SK-N-SH (cell line): ENCODE results near the gene FAM204A. TPM values are rescaled to one million over a fixed set of nuclear protein-coding genes. Genes with fewer than 3 reads are reported as not detected.

ENCODE experiments used
- CTCF ChIA-PET: fragments of 300-600, 350-600 bp; formaldehyde crosslinking; extraction: SDS; loops from one replicate; lab custom pipeline; 2021; lab: Yijun Ruan, JAX
- POLR2A ChIA-PET: fragments of 350-600 bp; sonication (Branson Sonifier 250); formaldehyde crosslinking; extraction: SDS; loops from one replicate; lab custom pipeline; 2020; ENCODE audit warnings: antibody characterized with exemption, inconsistent platforms; lab: Yijun Ruan, JAX
- DNase-seq: peaks from one replicate; pipeline ENCODE4 v3.0.0; 2012
- H2AFZ ChIP-seq: fragments of 200-600 bp; sonication (generic); 2 replicates; pipeline ENCODE4 v1.8.1; 2016; ENCODE audit warnings: antibody characterized with exemption, mild to moderate bottlenecking, low read depth
- H3F3A ChIP-seq: fragments of 200-600 bp; sonication (generic); replicated peaks from 2 replicates; pipeline ENCODE3; 2016; ENCODE audit warnings: antibody characterized with exemption, mild to moderate bottlenecking; ENCODE audit not compliant: insufficient read depth
- H3K27ac ChIP-seq, 2 experiments: fragments of 200-500 bp in 1 of 2; fragments of 200-600 bp in 1 of 2; sonication (Bioruptor generic) in 1 of 2; sonication (generic), shearing (Covaris generic) in 1 of 2; 2 replicates each; pipeline versions ENCODE4 v1.5.1 to v1.6.1; 2014 to 2016; ENCODE audit warnings: low read depth in 2 of 2, inconsistent platforms in 1 of 2, low read length in 1 of 2, mild to moderate bottlenecking in 1 of 2, mixed read lengths in 1 of 2
- H3K27me3 ChIP-seq: fragments of 200-600 bp; sonication (generic), shearing (Covaris generic); 2 replicates; pipeline ENCODE4 v1.6.1; 2016; ENCODE audit warnings: mixed run types; ENCODE audit not compliant: insufficient read depth
- H3K36me3 ChIP-seq, 2 experiments: fragments of 200-500 bp in 1 of 2; fragments of 200-600 bp in 1 of 2; sonication (Bioruptor generic) in 1 of 2; sonication (generic) in 1 of 2; replicated peaks in 1 of 2; 2 replicates each; pipeline versions ENCODE3 to v1.5.1; 2014 to 2016; ENCODE audit warnings: low read length in 1 of 2, mild to moderate bottlenecking in 1 of 2; ENCODE audit not compliant: insufficient read depth in 2 of 2, control insufficient read depth in 1 of 2
- H3K4me1 ChIP-seq, 2 experiments: fragments of 200-500 bp in 1 of 2; fragments of 200-600 bp in 1 of 2; sonication (Bioruptor generic) in 1 of 2; sonication (generic), shearing (Covaris generic) in 1 of 2; 2 replicates each; pipeline versions ENCODE4 v1.5.1 to v1.6.1; 2014 to 2016; ENCODE audit warnings: low read depth in 1 of 2, low read length in 1 of 2, mixed run types in 1 of 2; ENCODE audit not compliant: insufficient read depth in 2 of 2, control insufficient read depth in 1 of 2
- H3K4me2 ChIP-seq: fragments of 200-600 bp; sonication (generic), shearing (Covaris generic); 2 replicates; pipeline ENCODE4 v1.6.1; 2017; ENCODE audit warnings: mixed run types
- H3K4me3 ChIP-seq, 2 experiments: fragments of 200-500 bp in 1 of 2; fragments of 200-600 bp in 1 of 2; sonication (Bioruptor generic) in 1 of 2; sonication (generic), shearing (Covaris generic) in 1 of 2; 2 replicates each; pipeline versions ENCODE4 v1.5.1 to v1.8.1; 2014 to 2016; ENCODE audit warnings: low read depth in 2 of 2, inconsistent platforms in 1 of 2, low read length in 1 of 2, mild to moderate bottlenecking in 1 of 2, mixed read lengths in 1 of 2, moderate library complexity in 1 of 2
- H3K79me2 ChIP-seq: fragments of 200-600 bp; sonication (generic); 2 replicates; pipeline ENCODE4 v1.8.1; 2017; ENCODE audit warnings: mild to moderate bottlenecking; ENCODE audit not compliant: insufficient read depth
- H3K9ac ChIP-seq: fragments of 200-600 bp; sonication (generic); 2 replicates; pipeline ENCODE4 v1.6.1; 2017; ENCODE audit warnings: mixed run types
- H3K9me2 ChIP-seq: fragments of 200-600 bp; sonication (generic); 2 replicates; pipeline ENCODE4 v1.6.1; 2017; ENCODE audit warnings: mixed run types
- H3K9me3 ChIP-seq: fragments of 200-600 bp; sonication (generic); 2 replicates; pipeline ENCODE4 v1.6.1; 2017; ENCODE audit warnings: mixed run types, mild to moderate bottlenecking, moderate library complexity
- H4K20me1 ChIP-seq: fragments of 200-600 bp; sonication (generic); 2 replicates; pipeline ENCODE4 v1.6.1; 2017; ENCODE audit warnings: mild to moderate bottlenecking, mixed run types; ENCODE audit not compliant: insufficient read depth
- CHD2 ChIP-seq: fragments of 150-350 bp; IDR thresholded peaks from 2 replicates; pipeline ENCODE4 v1.6.1; 2018; ENCODE audit warnings: low read length; ENCODE audit not compliant: partially characterized antibody
- ELF1 ChIP-seq: IDR thresholded peaks from 2 replicates; pipeline ENCODE4 v1.4.0; 2012
- EZH2phosphoT487 ChIP-seq: fragments of 200-600 bp; sonication (generic); IDR thresholded peaks from 2 replicates; pipeline ENCODE4 v1.6.1; 2017; ENCODE audit warnings: low read depth, mixed run types, mild to moderate bottlenecking, antibody characterized with exemption, moderate library complexity, borderline replicate concordance
- FOXM1 ChIP-seq: IDR thresholded peaks from 2 replicates; pipeline ENCODE4 v1.4.0; 2012; ENCODE audit warnings: low read depth, mild to moderate bottlenecking
- GABPA ChIP-seq: IDR thresholded peaks from 2 replicates; pipeline ENCODE4 v1.4.0; 2012; ENCODE audit warnings: low read depth, mild to moderate bottlenecking
- JUND ChIP-seq: IDR thresholded peaks from 2 replicates; pipeline ENCODE4 v1.4.0; 2012
- MXI1 ChIP-seq: IDR thresholded peaks from 2 replicates; pipeline ENCODE4 v1.6.1; 2012; ENCODE audit warnings: mild to moderate bottlenecking, low read depth, low read length, improper control_type of control experiment
- POLR2AphosphoS5 ChIP-seq: IDR thresholded peaks from 2 replicates; pipeline ENCODE4 v1.6.1; 2012; ENCODE audit warnings: low read depth, low read length
- RAD21 ChIP-seq: IDR thresholded peaks from 2 replicates; pipeline ENCODE4 v1.6.1; 2012; ENCODE audit warnings: mild to moderate bottlenecking, low read length
- RCOR1 ChIP-seq: fragments of 150-350 bp; IDR thresholded peaks from 2 replicates; pipeline ENCODE4 v1.6.1; 2017; ENCODE audit warnings: antibody characterized with exemption, low read length
- SIN3A ChIP-seq: IDR thresholded peaks from 2 replicates; pipeline ENCODE4 v1.6.1; 2012; ENCODE audit warnings: low read depth, mild to moderate bottlenecking, low read length, moderate library complexity, borderline replicate concordance
- YY1 ChIP-seq: IDR thresholded peaks from 2 replicates; pipeline ENCODE4 v1.4.0; 2012; ENCODE audit warnings: low read depth, mild to moderate bottlenecking
- WGBS: methylation state at CpG from one replicate; pipeline ENCODE4 v1.1.6; 2017; ENCODE audit warnings: low lambda C conversion rate; 5-methylcytosine and 5-hydroxymethylcytosine counted together
- polyA plus RNA-seq, 3 experiments: library from polyadenylated mRNA; depleted of rRNA; stranded (reverse); fragments of >200 nt; gene quantifications; 2 replicates each; pipeline ENCODE4 v1.2.3, GENCODE V29; 2012
- TF ChIP-seq, protein P1 (sequence below): IDR thresholded peaks from 2 replicates; pipeline ENCODE4 v1.6.1; 2012; ENCODE audit warnings: mild to moderate bottlenecking, low read depth, low read length, moderate library complexity
- TF ChIP-seq, protein P2 (sequence below): fragments of 150-350 bp; IDR thresholded peaks from 2 replicates; pipeline ENCODE4 v1.6.1; 2016; ENCODE audit warnings: mild to moderate bottlenecking, low read depth, low read length

FAM204A gene
- polyA plus RNA-seq, 1 of the 3 experiments (the other 2 are of a cell fraction) = 10.8 TPM

DNA sequence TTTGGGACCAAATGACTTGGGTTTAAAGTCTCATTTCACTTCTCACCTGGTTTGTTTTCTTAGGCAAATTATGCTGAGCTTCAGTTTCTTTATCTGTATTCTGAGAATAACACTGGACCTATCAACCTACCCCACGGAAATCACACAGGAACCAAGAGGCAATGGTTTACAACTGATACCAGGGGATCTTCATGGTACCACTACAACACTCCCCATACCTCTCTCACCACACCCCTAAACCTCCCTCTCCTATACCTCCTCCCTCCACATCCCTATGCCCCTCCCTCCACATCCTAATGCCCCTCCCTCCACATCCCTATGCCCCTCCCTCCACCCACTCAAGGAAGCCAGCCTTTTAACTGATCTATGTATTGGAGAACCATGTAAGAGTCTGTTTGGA is 9.9 kb downstream of the FAM204A start (continued):
- TF ChIP-seq, protein P1, sequence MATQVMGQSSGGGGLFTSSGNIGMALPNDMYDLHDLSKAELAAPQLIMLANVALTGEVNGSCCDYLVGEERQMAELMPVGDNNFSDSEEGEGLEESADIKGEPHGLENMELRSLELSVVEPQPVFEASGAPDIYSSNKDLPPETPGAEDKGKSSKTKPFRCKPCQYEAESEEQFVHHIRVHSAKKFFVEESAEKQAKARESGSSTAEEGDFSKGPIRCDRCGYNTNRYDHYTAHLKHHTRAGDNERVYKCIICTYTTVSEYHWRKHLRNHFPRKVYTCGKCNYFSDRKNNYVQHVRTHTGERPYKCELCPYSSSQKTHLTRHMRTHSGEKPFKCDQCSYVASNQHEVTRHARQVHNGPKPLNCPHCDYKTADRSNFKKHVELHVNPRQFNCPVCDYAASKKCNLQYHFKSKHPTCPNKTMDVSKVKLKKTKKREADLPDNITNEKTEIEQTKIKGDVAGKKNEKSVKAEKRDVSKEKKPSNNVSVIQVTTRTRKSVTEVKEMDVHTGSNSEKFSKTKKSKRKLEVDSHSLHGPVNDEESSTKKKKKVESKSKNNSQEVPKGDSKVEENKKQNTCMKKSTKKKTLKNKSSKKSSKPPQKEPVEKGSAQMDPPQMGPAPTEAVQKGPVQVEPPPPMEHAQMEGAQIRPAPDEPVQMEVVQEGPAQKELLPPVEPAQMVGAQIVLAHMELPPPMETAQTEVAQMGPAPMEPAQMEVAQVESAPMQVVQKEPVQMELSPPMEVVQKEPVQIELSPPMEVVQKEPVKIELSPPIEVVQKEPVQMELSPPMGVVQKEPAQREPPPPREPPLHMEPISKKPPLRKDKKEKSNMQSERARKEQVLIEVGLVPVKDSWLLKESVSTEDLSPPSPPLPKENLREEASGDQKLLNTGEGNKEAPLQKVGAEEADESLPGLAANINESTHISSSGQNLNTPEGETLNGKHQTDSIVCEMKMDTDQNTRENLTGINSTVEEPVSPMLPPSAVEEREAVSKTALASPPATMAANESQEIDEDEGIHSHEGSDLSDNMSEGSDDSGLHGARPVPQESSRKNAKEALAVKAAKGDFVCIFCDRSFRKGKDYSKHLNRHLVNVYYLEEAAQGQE = no peak
- TF ChIP-seq RAD21 (no peak), JUND (no peak), CHD2 (no peak), FOXM1 (no peak), EZH2phosphoT487 (no peak), SIN3A (no peak), POLR2AphosphoS5 (no peak), MXI1 (no peak), ELF1 (no peak)
- TF ChIP-seq, protein P2, sequence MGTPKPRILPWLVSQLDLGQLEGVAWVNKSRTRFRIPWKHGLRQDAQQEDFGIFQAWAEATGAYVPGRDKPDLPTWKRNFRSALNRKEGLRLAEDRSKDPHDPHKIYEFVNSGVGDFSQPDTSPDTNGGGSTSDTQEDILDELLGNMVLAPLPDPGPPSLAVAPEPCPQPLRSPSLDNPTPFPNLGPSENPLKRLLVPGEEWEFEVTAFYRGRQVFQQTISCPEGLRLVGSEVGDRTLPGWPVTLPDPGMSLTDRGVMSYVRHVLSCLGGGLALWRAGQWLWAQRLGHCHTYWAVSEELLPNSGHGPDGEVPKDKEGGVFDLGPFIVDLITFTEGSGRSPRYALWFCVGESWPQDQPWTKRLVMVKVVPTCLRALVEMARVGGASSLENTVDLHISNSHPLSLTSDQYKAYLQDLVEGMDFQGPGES = no peak
- TF ChIP-seq, all 33 proteins: peak for 0

DNA sequence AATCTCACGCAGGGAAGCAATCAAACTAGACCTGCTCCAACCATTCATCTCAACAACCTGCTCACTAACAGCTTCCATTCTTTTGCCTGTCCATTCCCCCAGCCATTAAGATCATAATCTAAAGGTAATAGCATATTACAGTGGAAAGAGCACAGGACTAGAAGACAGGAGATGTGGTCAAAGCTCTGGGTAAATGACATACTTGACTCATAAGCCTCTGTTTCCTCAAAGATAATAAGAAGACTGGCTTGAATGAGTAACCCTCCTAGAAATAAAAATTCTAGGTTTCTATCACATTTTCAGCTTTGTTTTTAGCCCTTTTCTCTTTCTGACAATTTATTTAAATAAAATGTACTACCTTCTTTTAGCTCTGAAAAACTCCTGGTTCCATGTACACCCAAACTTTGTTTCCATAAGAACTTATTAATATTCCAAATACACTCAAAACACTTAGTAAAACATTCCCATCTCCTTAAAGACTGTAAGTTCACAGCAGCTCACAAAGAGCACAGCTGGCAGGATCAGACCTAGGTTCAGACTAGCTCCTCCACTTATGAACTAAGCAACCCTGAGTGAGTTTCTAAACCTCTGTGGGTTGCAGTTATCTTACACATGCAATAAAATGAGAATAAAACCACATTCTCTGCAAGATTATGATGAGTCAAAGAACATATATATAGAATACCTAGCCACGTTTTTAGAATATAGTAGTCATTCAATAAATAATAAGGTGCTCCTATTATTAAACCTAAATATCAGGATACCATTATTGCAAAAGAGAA is 11.6 kb downstream of the FAM204A start:
- peaks cover 60 to 87% of the 10 kb centered on the region in 2 experiments for H3K36me3 ChIP-seq
- no peak for TF ChIP-seq YY1
- TF ChIP-seq RCOR1 = no peak
- no peak for TF ChIP-seq GABPA
- TF ChIP-seq, all 33 proteins: peak for 0
- Histone ChIP-seq H3K9ac (no peak overlapping the region), H3K27me3 (no peaks in the 10 kb centered on the region), H3K9me2 (no peaks in the 10 kb centered on the region), H3F3A (peaks cover 2% of the 10 kb centered on the region), H2AFZ (no peak overlapping the region), H4K20me1 (no peaks in the 10 kb centered on the region; the same call in 1 of the 2 replicates), H3K4me2 (no peak overlapping the region), H3K79me2 (peaks cover 3% of the 10 kb centered on the region; the same call in 1 of the 2 replicates), H3K4me3 (no peak overlapping the region), H3K4me1 (no peaks in the 10 kb centered on the region), H3K9me3 (no peaks in the 10 kb centered on the region), H3K27ac (no peak overlapping the region)
- DNase-seq = no peak
- ChIA-PET POLR2A (no interaction called here), CTCF (interaction anchor here (1.1 to 2.9 kb wide), 5 partner anchors 14 to 470 kb away, joined by 3 to 6 read pairs (median 4); no protein-coding TSS in a partner anchor)
- 98% methylated on average over 2 of the region's 2 CpGs for WGBS
